NCI-H82 treated with DMSO at 0.1 percent for 48 hours (cell line): Measurements from ENCODE around the gene FKBP3.
A peak's percentile ranks its signal among the peaks of the same experiment; 100 is the strongest.
"Not testable (repeated sequence)": the region's sequence is repeated elsewhere in the genome, so short reads cannot be mapped to it uniquely, and the experiment has no call there.

Source experiments
- DNase-seq: peaks from one replicate; lab custom pipeline; 2025; ENCODE audit not compliant: unreplicated experiment; lab: John Stamatoyannopoulos, UW

Gene FKBP3

DNA sequence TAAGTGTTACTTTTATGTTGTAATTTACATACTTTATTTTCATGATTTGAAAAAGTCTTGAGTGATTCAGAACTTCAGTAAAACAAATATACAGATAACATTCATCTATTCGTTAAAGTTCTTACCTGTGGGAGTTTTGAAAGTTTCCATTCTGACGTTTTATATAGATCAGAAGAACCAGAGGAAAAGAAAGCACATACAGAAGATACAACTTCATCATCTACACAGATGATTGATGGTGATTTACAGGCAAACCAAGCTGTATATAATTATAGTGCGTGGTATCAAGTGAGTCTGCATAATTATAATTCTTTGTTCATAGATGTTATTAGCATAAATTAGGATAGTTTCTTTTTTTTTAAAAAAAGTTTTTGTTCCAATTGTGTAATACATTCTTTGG is 20.0 kb downstream of the FKBP3 start:
- no peak for DNase-seq

DNA sequence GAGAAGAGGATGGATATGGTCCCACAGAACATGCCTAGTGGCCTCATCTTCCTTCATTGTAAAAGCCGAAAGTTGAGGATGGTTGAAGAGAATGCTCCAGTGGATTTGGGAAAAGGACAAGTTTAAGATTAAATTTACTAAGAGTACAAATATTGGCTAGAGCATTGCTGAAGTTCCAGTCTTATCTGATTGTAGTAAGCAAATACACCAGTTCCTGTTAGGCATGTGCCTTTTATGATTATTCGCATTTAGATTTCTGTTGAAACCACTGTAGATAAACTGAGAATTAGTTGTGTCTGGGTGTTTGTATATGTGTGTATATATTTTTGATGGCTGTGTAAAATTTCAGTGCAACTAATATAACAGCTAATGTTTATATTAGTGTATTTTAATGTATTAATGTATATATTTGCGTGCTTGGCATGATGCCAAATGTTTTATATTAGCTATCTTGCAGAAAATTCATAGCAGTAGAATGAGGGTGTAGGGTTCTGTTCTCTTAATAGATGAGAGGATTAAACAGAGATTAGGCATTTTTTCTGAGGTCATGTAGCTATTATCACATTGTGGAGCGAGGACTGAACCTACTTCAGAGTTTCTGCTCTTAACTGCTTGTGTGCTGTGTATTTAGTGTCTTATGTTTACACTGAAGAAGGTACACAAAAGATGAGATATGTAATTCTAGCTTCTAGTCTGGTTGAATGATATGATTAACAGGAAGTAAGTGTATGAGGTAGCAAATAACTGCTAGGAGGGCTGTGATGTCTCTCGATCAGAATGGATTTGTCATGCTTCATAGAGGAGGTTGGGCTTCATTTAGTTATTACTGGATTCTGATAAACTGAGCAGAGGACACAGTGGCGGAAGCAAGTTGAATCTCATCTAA is 21.1 kb downstream of the FKBP3 start:
- peak; percentile 8 for DNase-seq

DNA sequence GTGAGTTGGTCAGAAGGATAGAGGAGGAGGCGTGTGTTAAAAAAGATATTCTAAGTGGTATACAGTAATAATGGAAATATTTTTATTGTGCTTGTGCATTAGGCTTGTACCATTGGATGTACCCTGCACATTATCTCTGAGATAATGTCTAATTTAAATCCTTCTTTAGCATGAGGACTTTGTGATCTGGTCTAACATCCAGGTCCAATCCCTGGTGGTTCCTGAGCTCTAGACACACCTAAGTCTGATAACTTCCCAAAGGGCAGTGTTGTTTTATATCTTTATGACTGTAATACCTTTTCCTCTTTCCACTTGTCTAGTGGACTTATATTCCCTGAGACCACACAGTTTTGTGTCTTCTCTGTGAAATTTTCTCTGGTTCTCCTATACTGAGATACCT is 29.7 kb downstream of the FKBP3 start:
- no peak for DNase-seq

DNA sequence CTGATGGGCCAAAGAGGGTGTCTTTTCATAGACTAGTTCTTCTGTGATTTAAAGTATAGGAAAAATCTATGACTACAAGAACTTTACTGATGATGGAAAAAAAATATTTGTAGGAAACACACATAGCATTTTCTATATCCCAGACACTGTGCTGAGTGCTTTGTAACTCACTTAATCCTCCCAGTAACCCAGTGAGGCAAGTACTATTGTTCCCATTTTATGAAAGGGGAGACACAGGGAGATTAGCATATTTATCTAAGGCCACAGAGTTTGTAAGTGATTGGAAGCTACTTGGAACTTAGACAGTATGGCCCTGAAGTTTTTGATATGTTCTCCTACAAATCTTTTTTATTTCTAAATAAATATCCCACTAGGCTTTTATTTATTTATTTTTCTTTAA is 30.5 kb downstream of the FKBP3 start:
- no peak for DNase-seq

DNA sequence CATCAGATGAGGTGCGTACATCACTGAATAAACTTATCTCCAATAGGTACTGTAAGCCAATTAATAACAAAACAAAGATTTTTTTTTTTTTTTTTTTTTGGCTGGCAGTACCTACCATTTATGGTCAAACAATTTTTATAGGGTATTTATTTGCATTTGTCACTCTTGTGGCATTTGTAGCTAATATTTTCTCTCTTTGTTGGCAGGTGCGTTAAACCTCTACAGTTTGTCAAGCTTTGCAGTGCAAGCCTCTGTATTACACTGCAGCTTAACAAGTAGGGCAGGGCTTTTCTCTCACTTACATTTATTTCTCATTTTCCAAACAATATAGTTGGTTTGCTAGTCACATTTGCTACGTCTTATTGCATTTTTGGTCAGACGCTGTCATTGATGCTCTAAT is 38.1 kb downstream of the FKBP3 start:
- no peak for DNase-seq

DNA sequence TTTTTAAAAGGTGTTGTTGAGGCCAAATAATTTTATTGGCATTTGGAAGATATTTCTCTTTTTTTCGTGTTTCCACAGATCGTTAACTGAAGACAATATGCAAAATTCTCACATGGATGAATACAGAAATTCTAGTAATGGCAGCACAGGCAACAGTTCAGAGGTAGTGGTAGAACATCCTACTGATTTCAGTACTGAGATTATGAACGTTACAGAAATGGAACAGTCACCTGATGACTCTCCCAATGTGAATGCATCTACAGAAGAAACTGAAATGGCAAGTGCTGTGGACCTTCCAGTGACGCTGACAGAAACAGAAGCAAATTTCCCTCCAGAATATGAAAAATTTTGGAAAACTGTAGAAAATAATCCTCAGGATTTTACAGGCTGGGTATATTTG is 39.1 kb downstream of the FKBP3 start:
- DNase-seq, result no peak

DNA sequence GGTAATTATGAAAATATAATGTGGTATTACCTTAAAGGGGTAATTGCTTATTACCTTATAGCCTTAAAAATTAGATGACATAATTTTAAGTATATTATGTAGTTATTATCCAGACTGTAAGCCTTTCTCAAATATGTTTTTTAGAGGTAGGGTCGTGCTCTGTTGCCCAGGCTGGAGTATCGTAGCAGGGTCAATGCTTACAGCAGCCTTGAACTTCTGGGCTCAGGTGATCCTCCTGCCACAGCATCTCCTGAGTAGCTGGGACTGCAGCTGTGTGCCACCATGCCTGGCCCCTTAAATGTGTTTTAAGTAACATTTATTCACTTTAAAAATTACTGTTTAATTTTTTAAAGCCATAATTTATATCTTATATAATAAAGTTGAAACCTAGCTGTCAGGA is 40.0 kb downstream of the FKBP3 start:
- no peak for DNase-seq

DNA sequence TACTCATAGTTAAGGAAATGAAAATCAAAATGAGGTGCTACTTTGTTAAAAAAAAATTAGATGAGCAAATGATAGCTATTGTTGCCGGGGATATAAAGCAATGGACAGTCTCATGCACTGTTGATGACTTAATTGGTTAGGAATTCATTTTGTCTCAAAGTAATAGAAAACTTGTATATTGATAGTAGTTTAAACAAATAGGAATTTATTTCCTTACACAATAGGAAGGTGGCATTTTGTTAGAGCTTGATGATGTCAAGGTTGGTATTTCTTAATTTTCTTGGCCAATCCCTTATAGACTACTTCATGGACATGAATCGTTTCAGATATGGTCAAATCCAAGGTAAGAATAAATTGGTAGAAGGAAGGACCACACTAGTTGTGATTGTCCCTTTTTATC is 42.6 kb downstream of the FKBP3 start:
- DNase-seq, result no peak

DNA sequence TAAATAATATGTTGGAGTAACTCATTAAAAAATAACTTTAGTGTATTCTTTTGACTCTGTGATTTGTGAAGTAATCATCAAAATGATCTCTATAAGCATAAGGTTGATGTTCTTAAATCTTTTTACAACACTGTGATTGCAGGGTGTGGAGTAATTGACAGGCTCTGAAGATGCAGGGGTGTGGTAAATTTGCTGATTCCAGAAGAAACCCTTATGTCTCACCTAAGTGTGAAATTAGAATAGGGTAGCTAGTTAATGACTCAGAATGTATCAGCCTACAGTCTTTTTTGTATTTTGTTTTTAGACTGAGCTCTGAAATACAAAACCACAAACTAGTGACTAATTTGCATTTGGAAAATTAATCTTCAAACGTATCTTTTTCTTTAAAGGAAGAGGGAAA is 44.5 kb downstream of the FKBP3 start:
- DNase-seq, result no peak

DNA sequence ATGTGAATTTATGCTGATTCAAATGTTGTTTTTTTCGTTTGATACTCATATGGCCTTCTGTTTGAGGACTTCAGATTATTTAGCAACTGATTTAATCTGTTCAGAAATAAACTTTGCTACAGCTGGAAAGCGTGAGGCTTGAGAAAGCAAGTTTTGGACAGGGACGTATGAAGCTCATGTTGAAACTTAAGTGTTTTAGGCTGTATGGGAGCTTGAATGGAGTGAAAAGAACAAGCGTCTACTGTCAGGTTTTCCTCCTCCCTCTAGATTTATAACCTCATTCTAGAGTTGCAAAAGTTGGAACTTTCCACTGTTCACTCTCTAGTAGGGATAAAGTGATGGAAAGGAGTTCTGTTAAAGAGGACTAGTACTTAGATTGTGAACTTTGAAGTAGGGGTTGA is 49.3 kb downstream of the FKBP3 start:
- no peak for DNase-seq

DNA sequence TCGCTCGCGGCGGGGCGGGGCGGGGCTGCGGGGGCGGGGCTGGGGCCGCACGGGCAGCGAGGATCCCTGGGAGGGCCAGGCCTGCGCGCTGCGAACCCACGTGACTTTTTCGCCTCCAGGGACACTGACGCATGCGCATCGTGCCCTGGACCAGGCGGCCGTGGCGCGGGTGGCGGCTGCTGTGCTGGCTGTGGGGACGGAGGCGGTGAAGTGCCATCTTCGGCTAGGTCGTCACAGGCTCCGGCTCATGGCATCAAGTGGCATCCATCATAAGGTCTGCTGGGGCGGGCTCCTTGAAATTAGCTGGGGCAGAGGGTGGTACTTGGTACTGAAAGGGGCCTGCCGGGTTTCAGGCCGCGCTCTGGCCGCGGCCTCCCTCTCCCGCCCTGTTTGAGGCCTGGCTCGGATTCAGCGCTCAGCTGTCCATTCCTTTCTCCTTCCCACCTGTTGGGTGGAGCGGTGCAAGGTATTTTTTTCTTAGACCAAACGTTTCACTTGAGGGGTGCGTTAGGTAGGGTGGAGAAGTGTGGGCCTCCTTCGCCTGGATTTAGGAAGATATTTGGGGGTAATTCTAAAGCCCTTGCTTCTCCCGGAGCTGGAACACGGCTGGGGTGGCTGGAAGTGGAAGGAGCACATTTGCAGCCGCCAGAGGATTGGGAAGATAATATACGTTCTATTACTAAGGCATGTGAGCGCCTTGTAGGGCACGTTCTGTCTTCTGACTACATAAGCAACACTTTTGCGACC is 50.1 kb downstream of the FKBP3 start, which contains the start of gene PRPF39:
PRPF39 (plus strand) TSS at position 141 of the 747 bp plus-strand sequence. CDS start 11,124 bp downstream, outside the sequence.
- peak; percentile 57 for DNase-seq

DNA sequence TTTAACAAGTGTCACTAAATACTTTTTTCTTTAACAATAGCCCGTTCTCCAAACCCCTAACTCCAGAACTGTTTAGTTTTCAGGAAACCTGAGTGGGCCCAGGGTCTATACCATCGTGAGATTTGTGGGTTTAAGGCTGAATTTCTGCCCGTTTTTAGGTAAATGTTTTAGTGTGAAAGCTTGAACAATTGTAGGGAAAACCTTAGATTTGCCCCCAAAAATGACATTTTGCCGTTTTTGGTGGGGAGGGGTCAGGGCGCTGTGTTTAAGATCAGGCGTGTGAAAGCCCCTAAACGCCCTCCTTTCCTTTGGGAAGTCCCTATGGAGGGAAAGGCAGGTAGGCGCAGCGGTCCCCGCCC is 50.7 kb downstream of the FKBP3 start:
- no peak for DNase-seq

DNA sequence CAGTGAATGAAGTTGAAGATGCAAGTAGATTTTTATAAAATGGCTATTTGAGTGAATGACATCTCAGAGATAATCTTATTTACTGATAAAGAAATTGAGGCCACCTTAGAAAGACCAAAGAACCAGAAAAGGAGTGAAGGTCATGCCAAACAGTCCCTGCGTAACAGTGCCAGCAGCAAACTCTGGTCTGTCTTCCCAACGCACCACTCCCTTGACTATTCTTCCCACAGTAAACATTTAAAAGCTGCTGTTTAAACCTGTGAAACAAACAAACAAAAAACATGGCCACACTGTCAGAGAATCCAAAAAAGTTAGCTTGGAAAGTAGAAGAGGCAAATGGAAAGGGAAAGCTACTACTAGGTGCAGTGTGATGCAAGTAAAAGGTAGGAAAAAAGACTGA is 51.9 kb downstream of the FKBP3 start:
- DNase-seq, result no peak

DNA sequence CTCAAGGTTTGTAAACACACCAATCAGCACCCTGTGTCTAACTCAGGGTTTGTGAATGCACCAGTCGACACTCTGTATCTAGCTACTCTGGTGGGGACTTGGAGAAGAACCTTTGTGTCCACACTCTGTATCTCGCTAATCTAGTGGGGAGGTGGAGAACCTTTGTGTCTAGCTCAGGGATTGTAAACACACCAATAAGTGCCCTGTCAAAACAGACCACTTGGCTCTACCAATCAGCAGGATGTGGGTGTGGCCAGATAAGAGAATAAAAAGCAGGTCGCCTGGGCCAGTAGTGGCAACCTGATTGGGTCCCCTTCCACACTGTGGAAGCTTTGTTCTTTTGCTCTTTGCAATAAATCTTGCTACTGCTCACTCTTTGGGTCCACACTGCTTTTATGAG is 53.2 kb downstream of the FKBP3 start:
- DNase-seq, result not testable (repeated sequence)

DNA sequence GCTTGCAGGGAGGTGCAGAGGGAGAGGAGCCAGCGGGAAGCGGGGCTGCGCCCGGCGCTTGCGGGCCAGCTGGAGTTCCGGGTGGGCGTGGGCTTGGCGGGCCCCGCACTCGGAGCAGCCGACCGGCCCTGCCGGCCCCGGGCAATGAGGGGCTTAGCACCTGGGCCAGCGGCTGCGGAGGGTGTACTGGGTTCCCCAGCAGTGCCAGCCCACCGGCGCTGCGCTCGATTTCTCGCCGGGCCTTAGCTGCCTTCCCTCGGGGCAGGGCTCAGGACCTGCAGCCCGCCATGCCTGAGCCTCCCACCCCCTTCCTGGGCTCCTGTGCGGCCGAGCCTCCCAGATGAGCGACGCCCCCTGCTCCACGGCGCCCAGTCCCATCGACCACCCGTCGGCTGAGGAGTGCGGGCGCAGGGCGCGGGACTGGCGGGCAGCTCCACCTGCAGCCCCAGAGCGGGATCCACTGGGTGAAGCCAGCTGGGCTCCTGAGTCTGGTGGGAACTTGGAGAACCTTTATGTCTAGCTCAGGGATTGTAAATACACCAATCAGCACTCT is 53.8 kb downstream of the FKBP3 start:
- not testable (repeated sequence) for DNase-seq

DNA sequence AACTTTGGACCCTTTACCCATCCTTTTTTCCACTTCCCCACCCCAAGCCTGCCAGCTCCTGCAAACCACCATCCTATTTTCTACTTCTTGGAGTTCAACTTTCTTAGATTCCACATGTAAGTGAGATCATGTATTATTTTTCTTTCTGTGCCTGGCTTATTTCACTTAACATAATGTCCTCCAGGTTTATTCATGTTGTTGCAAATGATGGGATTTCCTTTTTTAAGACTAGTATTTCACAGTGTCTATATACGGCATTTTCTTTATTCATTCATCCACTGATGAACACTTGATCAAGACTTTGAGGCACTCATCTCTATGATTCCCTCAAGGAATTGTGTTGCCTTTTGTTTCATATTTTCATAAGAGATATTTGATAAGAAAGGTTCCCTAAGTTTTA is 56.0 kb downstream of the FKBP3 start:
- no peak for DNase-seq

DNA sequence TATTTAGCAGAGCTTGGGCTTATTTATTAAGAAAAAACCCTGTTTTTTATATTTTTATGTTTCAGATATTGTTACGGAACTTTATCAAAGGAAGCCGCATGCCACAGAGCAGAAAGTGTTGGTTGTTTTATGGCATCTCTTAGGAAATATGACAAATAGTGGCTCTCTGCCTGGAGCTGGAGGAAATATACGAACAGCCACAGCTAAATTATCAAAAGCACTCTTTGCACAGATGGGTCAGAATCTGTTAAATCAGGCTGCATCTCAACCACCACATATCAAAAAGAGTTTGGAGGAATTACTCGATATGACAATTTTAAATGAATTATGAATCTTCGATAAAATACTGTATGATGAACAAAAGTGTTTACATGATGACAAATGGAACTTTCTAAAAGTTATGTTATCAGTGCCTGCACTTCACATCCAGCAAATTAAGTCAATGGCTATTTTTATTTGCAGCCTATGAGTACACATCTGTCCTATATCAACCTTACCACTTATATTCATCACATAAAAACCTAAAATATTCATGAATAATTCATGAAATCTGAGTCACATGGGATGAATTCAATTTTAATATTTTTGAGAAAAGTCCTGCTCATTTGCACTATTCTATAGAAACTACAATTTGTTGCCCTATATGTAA is 60.9 kb downstream of the FKBP3 start:
- no peak for DNase-seq

DNA sequence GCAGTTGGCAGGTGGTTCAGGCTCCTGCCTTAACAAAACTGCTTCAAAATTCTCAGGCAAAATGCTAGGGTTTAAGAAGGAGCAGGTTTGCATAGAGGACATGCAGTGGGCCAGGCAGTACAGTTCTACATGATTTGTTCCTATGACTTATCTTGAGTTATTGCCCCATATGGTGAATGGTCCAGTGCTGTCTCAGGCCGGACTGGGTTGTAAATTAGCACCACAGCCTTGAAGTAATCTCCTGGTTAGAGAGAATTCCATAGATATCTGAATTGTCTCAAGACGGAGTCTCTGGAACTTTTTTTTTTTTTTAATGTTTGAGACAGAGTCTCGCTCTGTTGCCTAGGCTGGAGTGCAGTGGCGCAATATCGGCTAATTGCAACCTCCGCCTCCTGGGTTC is 62.2 kb downstream of the FKBP3 start:
- no peak for DNase-seq

DNA sequence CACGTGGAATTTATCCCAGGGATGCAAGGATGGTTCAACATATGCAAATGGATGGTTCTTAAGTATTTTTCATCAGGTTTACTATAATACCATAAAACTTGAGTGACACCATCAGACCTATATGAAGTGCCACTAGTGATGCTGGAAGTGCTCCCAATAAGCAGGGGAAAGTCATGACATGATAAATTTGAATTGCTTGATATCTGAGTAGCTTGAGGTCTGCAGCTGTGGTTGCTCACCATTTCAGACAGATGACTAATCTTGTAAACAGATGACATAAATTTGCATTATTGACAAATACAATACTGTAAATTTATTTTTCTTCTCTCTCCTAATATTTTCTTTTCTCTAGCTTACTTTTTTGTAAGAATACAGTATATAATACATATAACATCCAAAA is 64.1 kb downstream of the FKBP3 start:
- DNase-seq, result no peak

DNA sequence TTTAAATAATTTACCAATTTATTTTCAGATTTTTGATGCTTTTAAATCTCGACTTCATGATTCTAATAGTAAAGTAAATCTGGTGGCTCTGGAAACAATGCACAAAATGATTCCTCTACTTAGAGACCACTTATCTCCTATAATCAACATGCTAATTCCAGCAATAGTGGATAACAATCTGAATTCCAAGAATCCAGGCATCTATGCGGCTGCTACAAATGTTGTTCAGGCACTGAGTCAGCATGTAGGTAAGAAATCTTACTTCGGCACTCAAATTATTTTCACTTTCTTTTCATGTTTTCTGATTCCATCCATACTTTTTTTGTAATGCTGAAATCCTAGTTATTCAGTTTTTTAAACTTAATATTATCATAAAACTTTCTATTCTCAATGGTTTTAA is 65.9 kb downstream of the FKBP3 start:
- DNase-seq, result no peak

DNA sequence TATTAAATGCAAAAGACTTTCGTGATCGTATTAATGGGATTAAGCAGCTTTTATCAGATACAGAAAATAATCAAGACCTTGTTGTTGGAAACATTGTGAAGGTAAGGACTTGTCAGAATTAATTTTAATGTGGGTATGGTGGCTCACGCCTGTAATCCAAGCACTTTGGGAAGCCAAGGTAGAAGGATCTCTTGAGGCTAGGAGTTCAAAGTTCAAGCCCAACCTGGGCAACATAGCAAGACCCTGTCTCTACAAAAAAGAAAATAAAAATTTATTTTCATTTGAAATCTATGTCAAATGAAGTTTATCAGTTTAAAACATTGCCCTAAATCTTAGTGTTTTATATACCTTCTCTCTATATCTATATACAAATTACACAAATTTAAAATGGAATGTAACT is 67.6 kb downstream of the FKBP3 start:
- DNase-seq, result no peak

DNA sequence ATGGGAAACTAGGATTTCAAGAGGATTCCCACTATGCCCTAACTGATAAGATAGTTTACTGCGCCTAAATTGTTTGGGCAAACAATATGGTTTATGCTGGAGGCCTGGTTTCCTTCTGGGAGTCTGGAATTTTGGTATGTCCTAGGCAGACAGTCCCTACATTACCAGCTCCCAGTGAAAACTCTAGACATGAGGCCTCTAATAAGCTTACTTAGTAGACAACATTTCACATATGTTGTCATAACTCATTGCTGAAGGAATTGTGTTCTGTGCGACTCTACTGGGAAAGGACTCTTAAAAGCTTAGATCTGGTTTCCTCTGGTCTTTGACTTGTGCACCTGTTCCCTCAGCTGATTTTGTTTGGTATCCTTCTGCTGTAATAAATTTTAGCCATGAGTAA is 68.3 kb downstream of the FKBP3 start:
- DNase-seq, result peak; percentile 5
